Thyroid gland (tissue), 4 donors: ENCODE data around the gene TET3. TPM values are rescaled to one million over a fixed set of nuclear protein-coding genes. Genes with fewer than 3 reads are reported as not detected.

Source experiments
- DNase-seq, 2 donors: peaks; one replicate each; pipeline ENCODE4 v3.0.0-alpha.2; 2019
- H3K27ac ChIP-seq, 3 donors: fragments of 200-600 bp; sonication (generic); 1 replicate in 2 of 3; 2 replicates in 1 of 3; pipeline ENCODE4 v1.5.1; 2016 to 2019; ENCODE audit warnings: mild to moderate bottlenecking in 1 of 3, moderate library complexity in 1 of 3
- H3K27me3 ChIP-seq: fragments of 200-600 bp; sonication (generic); one replicate; pipeline ENCODE4 v1.5.1; 2019
- H3K36me3 ChIP-seq, 2 donors: fragments of 200-600 bp; sonication (generic); one replicate each; pipeline ENCODE4 v1.5.1; 2016 to 2019
- H3K4me1 ChIP-seq, 2 donors: fragments of 200-600 bp; sonication (generic); one replicate each; pipeline ENCODE4 v1.5.1; 2017 to 2019
- H3K4me3 ChIP-seq, 3 donors: fragments of 200-600 bp; sonication (generic); replicated peaks in 1 of 3; 1 replicate in 2 of 3; 2 replicates in 1 of 3; pipeline ENCODE4 v1.5.1; 2016; ENCODE audit warnings: mild to moderate bottlenecking in 1 of 3
- H3K9me3 ChIP-seq: fragments of 200-600 bp; sonication (generic); one replicate; pipeline ENCODE4 v1.5.1; 2017
- CTCF ChIP-seq, 6 experiments: fragments of 200-600 bp in 3 of 6; fragments of 450-650 bp in 3 of 6; sonication (generic) in 3 of 6; IDR thresholded peaks; one replicate each; pipeline ENCODE4 v1.5.1; 2016 to 2019; ENCODE audit warnings: antibody characterized with exemption in 6 of 6, mild to moderate bottlenecking in 2 of 6, inconsistent platforms in 1 of 6, moderate library complexity in 1 of 6
- POLR2A ChIP-seq, 2 donors: fragments of 450-650 bp; IDR thresholded peaks; one replicate each; pipeline ENCODE4 v1.6.1; 2017; ENCODE audit warnings: antibody characterized with exemption in 2 of 2, mild to moderate bottlenecking in 2 of 2, moderate library complexity in 1 of 2
- WGBS, 2 donors: methylation state at CpG; one replicate each; pipeline ENCODE4 v1.1.5; 2017; 5-methylcytosine and 5-hydroxymethylcytosine counted together
- intact Hi-C: fragments of 100-400 bp; cut with DNase I; formaldehyde crosslinking; loops from one replicate; pipeline ENCODE4 v1.15.1; 2023
- total RNA-seq, 4 donors: library from RNA; depleted of rRNA; stranded (reverse); fragments of >200 nt; gene quantifications; one replicate each; pipeline ENCODE4 v1.2.3, GENCODE V29; 2016

Gene TET3
- total RNA-seq, 4 donors from 2014 or later, result 6.4 to 10.8 (median 7.5) TPM

- Histone ChIP-seq H3K9me3 (no peaks in the 10 kb centered on the region), H3K4me3 (no peak overlapping the region), H3K27me3 (no peaks in the 10 kb centered on the region), H3K4me1 (peaks cover 12 to 16% of the 10 kb centered on the region in 2 donors), H3K36me3 (no peaks in the 10 kb centered on the region), H3K27ac (peak overlapping the region in 1 of 3 donors; percentile 26)
- intact Hi-C loops, result loop anchor here (10.0 kb wide), 1 partner anchor 85 kb away; the partner anchor contains the start of gene DGUOK
- no peak for DNase-seq
- no peak for TF ChIP-seq CTCF (IDR thresholded peaks at IDR 0.05)
These were observed 24.9 kb downstream of the TET3 start for GRCh38 chr2:74009577-74009976.

GRCh38 chr2:74010087-74010541 lies 25.4 kb downstream of the TET3 start:
- Histone ChIP-seq H3K36me3 (no peaks in the 10 kb centered on the region), H3K27ac (peak overlapping the region in 1 of 3 donors; percentile 26), H3K4me1 (peaks cover 12 to 16% of the 10 kb centered on the region in 2 donors), H3K4me3 (no peak overlapping the region), H3K9me3 (no peaks in the 10 kb centered on the region), H3K27me3 (no peaks in the 10 kb centered on the region)
- WGBS, 2 donors, result 18 to 27% methylated on average over 2 to 11 of the region's 13 CpGs
- intact Hi-C loops, result no loop called here
- DNase-seq, result peak; percentile 98 to 100
- TF ChIP-seq CTCF (IDR thresholded peaks at IDR 0.05), result no peak
- no peak for TF ChIP-seq POLR2A (IDR thresholded peaks at IDR 0.05)

- Histone ChIP-seq H3K36me3 (no peaks in the 10 kb centered on the region), H3K27me3 (no peaks in the 10 kb centered on the region), H3K9me3 (no peaks in the 10 kb centered on the region), H3K4me1 (peaks cover 12 to 16% of the 10 kb centered on the region in 2 donors), H3K4me3 (no peak overlapping the region), H3K27ac (no peak overlapping the region)
- WGBS, 2 donors, result 87 to 91% methylated on average over 5 of the region's 5 CpGs
- DNase-seq, result no peak
- TF ChIP-seq POLR2A (IDR thresholded peaks at IDR 0.05), result no peak
- no peak for TF ChIP-seq CTCF (IDR thresholded peaks at IDR 0.05)
- intact Hi-C loops, result no loop called here
These were observed 26.5 kb downstream of the TET3 start for GRCh38 chr2:74011246-74011645.

- no peaks in the 10 kb centered on the region for H3K9me3 ChIP-seq
- no peaks in the 10 kb centered on the region for H3K36me3 ChIP-seq
- no peak overlapping the region for H3K27ac ChIP-seq
- WGBS, 2 donors, result 94 to 98% methylated on average over 3 of the region's 3 CpGs
- DNase-seq, result no peak
- H3K4me1 ChIP-seq, result peaks cover 8 to 9% of the 10 kb centered on the region in 2 donors
- H3K4me3 ChIP-seq, result no peak overlapping the region
- no peaks in the 10 kb centered on the region for H3K27me3 ChIP-seq
- TF ChIP-seq POLR2A (IDR thresholded peaks at IDR 0.05) (no peak), CTCF (IDR thresholded peaks at IDR 0.05) (no peak)
- intact Hi-C loops, result no loop called here
These were observed 30.1 kb downstream of the TET3 start for GRCh38 chr2:74014813-74015212.

GRCh38 chr2:74017223-74017622 lies 32.5 kb downstream of the TET3 start:
- H3K4me1 ChIP-seq, result no peaks in the 10 kb centered on the region
- intact Hi-C loops, result no loop called here
- no peaks in the 10 kb centered on the region for H3K9me3 ChIP-seq
- H3K36me3 ChIP-seq, result no peaks in the 10 kb centered on the region
- H3K4me3 ChIP-seq, result no peak overlapping the region
- no peak overlapping the region for H3K27ac ChIP-seq
- H3K27me3 ChIP-seq, result no peaks in the 10 kb centered on the region
- no peak for DNase-seq
- 95 to 96% methylated on average over 3 of the region's 3 CpGs for WGBS, 2 donors
- TF ChIP-seq CTCF (IDR thresholded peaks at IDR 0.05) (no peak), POLR2A (IDR thresholded peaks at IDR 0.05) (no peak)
